NAMALWA (cell line): ENCODE data around the gene FILIP1.

Source experiments
- DNase-seq: peaks from one replicate; pipeline ENCODE4 v3.0.0-alpha.2; 2015; ENCODE audit warnings: low spot score

FILIP1 gene

DNA sequence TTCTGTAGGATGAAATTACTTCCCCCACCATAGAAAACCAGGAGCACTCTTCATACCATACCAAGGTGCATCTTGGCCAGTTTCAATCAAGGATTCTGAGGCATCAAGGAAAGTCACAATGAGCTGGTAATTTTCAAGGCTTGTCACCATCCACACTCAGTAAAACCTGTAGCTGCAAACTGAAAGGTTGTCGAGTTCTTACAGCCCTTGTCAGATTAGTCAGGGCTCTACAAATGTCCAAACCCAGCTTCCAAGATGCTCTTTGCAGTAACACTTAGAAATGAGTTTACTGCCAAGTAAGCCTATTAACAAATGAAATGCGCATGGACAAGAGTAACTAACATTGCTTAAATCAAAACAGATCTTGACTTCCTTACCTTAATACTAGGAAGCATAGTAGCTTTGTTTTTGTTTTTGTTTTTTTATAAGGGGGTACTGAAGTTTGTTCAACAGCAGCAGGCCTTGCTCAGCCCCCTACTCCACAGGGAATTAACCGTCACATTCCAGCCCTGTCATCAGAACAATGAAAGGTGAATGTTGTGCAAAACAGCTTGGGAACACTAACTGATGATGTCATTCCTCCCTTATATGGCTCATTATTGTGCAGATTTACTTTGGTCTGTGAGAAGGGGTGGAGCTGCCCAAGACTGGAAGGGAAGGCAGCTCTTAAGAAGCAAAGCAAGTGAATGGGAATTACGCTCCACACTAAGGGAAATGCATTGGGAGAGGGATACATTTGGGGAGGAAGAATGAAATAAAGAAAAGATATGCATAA lies 159.1 kb downstream of the FILIP1 start:
- no peak for DNase-seq

DNA sequence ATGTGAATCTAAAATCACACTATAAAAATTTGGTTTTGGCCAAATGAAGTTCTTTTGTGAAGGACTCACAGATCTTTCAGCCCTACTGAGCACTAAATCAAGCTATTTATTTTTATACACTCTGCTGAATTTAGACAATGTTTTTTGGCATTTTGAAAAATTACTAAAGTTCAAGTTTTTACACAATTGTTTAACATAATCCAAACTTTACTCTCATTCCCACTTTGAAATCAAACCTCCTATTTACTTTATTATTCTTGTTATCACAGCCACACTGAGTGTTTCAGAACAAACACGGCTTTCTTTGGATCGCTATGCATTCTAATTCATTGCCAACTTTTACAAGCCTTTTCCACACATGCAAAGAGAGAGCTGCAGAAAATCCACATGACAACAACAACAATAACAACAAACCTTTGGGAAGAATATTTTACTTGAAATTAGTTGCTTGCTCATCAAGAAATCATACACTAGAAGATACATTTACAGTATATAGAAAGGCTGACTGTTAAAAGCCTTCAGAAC lies 159.9 kb downstream of the FILIP1 start:
- DNase-seq = no peak

DNA sequence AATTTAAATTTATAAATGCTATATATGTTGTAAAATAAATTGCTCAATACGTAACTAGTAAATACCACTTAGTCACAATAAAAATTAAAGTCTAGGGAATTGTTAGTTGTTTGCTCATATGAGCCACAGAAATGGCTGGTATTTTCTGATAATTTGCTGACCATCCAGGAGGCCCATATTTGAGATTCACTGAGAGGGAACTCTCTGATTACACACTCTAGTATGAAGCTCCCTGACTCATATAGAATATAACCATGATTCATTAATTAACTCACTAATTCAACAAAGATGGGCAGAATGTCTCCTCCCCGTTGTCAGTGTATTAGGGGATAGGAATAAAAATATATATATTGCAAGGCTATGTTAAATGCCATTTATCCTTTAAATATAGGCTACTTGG lies 162.4 kb downstream of the FILIP1 start:
- no peak for DNase-seq

DNA sequence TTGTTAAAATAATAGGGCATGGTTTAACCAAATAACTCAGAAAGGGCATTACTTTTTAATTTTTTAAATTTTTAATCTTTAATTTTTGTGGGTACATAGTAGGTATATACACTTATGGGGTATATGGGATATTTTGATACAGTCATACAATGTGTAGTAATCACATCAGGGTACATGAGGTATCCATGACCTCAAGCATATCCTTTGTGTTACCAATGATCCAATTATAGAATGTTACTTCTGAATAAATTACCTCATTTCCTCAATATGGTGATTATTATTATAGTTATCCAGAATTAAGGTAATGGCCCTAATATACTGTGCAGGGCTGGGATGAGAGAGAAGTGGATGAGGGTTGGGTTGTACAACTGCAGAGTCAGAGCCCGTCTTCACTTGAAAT lies 163.9 kb downstream of the FILIP1 start:
- no peak for DNase-seq

DNA sequence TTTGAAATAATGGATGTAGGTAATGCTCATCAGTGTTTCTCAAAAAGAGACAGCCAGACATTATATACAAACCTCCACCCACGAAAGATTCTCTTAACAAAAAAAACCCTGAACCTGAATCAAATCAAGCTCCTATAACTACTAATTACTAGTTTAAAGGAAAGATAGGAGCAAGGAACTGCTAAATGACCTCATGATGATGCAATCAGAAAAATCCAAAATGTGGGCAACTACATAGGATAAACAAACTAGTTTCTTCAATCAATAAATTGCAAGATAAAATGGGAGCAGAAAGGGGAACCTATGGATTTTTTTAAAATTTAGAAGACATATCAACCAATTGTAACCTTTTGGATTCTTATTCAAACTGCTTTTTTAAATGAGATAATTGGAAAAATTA lies 165.8 kb downstream of the FILIP1 start:
- DNase-seq = no peak

DNA sequence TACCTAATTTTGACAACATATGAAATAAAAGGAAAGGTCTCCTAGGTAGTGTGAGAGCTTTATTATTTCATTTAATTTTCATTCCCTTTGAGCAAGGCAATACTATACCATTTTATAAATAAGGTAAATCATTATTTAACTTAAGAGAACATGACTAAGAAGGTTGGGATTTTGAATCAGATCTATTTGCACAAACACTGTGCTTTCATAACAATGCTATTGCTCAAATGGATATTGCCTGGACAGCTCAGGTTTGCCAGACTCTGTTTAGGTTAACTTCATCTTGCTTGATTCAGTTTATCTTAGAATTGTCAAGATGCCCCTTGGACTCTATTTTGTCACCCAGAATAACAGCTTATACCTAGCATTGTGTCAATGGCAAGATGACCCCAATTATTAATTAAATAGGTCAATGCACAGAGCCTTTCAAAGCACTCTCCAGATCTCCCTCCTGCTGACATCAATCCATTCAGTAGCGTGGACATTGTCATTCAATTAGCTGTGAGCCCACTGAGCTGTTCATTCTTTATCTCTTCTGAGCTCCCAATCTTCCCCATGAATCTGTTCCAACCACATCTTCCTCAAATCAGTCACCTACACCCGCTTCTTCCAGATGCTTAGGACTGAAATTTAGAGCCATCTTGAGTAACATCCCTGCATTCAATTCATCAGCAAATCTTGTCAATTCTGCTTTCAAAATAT lies 166.9 kb downstream of the FILIP1 start:
- DNase-seq = no peak

DNA sequence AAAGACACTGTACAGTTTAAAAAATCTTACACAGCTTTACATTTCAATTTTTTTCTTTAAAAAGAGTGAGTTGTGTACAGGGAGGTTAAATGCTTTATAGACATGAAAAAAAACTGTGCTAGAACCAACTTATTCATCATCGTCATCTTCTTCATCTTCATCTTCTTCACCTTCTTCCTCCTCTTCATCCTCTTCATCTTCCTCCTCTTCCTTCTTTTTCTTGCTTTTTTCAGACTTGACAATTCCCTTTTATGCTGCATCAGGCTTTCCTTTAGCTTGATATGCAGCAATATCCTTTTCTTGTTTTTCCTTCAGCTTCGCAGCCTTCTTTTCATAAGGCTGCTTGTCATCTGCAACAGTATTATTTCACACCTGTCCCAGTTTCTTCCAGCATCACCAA lies 174.7 kb downstream of the FILIP1 start:
- no peak for DNase-seq

DNA sequence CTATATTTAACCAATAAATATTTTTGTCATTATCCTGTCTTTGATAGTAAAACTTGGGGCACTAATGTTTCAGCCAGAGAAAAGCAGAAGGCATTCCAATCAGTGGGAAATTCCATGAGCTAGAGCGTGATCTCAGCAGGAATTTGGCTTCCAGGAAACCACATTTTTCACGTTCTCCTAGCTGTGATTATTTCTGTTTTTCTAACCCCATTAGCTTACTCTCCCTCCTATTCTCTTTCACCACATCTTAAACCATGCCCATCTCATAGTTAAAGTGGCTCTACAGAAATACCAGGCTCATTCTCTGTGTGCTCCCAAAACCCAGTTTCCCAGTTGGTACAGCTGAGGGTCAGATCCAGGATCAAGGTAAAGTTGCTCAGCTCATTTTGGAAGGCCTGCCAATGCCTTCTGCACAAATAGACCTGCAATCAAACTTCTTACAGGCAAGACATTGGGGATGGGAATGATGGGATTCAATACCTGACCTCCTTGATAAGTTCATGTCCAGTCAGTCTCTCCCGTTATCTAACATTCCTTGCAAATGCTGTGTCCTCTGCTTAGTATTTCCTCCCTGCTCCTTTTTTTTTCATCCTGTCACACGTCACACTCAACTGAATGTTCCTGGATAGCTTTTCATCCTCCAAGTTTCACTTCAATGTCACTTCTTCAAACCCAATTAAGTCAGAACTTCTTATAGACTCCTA lies 175.9 kb downstream of the FILIP1 start:
- no peak for DNase-seq

DNA sequence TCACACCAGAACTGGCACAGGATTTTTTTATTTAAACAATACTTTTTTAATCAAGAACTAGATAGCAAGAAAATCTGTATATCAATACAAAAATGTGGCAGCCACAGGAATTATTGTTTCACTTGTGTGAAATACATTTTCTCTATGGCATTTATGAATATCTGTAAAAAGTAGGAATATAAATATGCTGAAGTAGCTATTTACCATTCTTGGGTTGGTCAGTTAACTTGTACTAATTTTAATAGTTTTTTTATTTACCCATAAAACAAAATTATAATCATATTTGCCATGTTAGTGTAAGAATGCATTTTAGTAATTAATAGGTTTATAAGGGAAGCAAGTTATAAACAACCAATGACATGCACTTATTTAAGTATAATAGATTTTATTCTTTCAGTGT lies 177.6 kb downstream of the FILIP1 start:
- DNase-seq = no peak

DNA sequence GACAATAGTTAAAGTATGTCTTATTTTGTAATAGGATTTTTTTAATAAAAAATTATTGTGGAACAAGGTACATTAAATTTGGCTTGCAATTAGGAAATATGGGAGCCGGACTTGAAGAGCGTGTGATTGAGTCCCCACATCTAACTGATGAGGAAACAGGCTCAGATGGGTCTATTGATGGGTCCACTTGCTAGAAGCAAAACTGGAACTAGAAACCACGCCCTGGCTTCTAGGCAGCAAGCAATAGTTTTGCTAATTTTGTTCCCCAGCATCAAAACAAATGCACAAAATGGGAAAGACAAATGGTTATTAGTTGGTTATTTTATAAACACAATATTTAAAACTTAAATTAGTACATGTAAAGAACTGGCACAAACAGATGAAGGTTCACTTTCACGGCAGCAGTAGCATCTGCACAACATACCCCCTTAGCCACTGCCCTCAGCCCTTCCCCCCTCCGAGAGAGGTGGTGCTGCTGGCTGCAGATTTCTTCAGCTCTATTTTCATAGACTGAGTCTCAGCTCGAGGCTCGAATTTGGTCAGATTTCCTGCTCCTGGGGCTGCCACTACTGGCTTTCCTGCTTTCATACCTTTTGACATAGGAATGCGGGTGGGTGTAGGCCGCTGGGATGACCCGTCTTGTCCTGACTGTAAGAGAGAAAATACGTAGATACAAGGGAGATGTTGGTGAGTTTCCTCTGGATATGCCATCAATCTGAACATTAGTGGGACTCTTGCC lies 185.2 kb downstream of the FILIP1 start:
- no peak for DNase-seq

DNA sequence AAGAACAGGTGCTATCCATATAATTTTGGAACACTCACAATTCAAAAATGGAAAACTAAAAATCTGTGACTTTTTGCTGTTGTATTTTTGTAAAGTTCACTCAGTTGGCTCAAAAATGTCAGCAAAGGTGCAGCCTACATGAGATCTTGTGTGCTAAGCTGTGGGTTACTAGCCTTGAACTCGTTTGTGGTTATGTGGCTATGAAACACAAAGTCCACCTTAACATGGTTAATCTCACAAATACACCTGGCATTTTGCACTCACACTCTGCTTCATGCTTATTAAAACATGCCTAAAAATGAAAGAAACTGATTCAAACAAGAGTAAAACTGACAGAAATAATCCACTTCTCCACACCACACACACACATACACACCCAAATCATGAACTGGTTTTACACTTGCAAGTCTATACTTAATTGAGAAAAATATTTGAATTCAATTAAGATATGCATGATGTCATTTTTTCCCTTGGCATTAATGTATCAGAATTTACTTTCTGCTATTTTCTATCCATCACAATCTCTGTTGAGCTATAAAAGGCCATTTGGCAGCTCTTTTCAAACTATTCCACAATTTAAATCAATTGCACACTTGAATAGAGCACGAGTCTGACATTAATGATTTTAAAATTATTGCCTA lies 186.1 kb downstream of the FILIP1 start:
- DNase-seq = no peak

DNA sequence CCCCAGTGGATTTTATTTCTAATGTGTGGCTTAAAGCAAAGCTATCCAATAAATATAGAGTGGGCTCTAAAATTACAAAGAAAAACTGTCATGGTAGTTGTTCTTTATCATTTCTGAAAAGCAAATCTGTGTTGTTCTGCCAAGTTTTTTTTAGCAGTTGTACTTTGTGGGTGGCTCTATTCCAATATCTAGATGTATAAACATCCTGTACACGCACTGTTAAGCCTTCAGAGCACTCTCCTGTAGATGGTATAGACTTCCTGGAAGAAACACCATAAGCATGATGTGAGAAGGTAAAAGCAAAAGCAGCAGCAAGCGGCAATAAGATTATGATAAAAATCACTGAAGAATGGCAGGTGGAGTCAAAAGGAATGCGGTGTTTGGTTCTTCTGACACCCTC lies 187.5 kb downstream of the FILIP1 start:
- DNase-seq = no peak

DNA sequence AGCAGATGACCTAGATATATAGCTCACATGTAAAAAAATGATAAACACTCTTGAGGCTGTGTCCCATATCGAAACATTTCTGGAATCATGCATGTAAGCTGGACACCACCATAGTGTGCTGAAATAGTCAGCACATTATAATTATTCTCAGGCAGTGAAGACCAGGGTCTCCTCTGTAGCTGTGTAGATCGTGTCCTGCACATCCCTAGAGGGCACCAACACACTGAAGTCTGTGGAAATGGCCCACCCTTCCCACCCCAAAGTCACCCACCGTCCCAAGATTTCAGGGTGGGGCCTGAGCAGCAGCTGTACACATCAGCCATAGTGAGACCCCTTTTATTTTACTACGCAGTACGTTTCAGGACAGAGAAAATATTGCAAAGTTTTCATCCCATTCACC lies 188.0 kb downstream of the FILIP1 start:
- no peak for DNase-seq

DNA sequence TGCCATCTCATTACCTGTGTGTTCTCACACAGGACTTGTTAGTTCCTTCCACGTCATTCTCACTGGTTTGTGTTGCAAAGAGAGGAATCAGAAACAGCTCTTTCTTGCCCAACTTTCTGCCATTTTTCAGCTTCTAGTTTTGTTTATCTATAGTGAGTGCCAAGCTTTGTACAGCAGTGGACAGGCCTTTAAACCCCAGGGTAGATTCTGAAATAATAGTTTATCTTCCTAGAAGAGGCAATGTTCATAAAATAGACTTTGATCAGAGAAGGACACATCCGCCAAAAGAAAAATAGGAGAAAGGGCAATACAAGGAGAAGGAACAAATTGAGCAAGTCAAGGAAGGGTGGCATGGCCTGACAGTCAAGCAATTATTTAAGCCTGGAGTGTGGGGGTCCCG lies 191.3 kb downstream of the FILIP1 start:
- no peak for DNase-seq

DNA sequence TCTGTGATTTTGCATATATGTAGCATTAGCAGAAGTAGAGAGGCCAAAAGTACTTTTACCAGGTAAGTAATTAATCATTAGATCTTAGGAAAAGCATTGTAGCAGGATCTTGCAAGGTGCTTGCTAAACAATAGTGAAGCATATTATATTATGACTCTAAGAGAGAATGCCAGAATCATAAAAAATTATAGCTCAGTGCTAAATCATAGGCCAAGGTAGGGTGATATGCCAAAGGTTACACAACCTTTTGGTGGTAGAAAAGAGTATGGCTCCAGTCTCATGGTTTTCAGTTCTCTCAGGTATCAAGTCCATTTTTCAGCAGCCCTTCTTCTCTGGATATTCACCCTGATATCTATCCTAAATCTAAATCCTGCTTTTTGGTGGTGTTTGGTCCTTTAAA lies 192.1 kb downstream of the FILIP1 start:
- DNase-seq = no peak

DNA sequence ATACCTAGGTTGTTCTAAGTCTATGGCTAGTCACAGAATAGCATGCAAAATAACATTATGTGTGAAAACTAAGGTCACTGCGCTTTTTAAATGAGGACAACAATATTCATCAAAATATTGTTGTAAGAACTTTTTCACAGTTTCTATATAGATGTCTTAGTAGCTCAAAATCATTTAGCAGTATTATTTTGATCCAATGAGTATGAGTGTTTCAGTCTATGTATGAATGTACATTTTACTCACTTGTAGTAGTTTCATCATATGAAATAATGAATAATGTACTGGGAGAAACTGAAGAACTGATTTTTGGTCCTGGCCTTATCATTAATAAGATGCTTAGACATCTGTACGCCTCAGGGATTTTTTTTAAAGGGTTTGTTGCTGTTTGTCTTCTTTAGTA lies 192.5 kb downstream of the FILIP1 start:
- DNase-seq = no peak

DNA sequence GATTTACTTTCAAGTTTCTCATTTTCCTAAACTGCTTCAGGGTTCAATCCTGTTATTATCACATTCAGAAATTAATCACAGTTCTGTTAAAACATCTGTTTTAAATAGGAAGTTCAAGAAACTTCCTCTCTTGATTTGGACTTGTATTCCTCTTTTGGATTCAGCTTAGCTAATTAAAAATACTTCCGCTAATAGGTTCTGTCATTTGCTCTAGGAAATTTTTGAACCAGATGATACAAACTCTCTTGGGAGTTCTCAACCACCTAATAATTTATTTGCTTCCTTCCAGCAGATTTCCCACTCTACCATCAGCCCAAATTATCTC lies 193.1 kb downstream of the FILIP1 start:
- DNase-seq = no peak

DNA sequence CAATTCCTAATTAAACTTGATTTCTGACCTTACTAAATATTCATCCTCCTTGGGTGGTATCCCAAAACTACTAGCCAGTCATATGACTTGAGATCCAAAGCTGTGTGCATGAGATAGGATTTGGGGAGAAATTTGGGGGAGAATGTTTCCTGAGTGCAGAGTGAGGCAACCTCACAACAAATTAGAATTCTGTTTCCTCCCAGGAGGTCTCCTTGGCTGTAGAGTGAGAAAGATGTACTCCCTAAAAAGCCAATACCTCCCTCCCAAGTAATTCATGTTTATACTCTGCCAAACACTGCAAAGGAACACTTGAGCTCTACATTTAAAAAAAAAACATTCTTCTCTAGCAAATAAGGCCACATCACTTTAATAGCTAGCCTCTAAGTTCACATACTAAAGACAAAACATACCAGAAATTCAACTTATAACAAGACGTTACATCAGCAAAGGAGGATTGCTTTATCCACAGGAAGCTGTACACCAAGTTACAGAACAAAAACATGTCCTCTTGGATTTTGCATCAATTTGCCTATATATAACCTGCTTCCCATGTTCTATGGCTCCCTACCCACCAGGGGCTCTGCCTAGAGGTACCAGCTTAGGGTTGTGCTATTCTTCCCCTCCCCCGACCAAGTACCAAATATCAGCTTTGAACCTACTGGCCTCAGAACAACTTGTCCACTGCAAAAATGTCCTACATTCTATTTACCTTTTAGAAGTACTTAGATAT lies 193.6 kb downstream of the FILIP1 start:
- no peak for DNase-seq

DNA sequence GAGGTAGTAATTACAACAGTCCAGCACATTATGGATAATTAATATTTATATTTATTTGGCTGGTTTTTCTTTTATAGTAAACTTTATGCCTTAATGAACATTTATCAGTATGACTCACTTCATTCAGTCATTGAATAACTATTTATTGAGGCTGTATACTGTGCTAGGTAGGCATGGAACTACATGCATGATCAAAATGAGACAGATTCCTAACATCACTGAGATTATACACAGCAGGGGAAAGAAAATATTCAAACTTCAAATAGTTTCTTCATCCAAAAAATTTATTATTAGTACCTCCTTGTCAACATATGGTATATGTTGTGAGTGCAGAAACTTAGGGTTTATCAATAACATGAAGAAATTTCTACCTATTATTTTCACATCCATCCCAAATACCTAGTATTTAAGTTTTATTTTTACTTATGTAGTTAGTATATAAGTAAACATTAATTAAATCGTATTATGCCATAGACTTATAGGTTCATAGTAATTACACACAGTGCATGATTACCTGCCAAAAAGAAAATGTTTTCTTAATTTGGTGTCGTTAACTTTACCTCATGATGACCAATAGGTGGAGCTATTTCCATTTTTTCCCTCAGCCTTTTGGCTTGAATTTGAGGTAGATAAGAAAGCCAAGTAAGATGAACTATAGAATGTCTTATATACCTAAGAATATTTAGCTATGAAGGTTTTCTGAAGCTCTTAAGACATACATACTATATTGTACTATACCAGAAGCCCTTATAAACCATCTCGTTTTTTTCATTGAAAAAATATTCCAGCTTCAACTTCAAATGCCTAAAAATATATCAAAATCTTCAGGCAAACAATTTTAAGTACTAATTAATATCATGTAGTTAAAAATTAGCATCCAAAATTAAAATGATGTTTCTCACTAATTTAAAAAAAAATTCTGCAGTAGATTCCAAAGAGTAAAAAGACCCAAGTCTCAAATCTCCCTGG lies 196.5 kb downstream of the FILIP1 start:
- DNase-seq = peak; percentile 80

DNA sequence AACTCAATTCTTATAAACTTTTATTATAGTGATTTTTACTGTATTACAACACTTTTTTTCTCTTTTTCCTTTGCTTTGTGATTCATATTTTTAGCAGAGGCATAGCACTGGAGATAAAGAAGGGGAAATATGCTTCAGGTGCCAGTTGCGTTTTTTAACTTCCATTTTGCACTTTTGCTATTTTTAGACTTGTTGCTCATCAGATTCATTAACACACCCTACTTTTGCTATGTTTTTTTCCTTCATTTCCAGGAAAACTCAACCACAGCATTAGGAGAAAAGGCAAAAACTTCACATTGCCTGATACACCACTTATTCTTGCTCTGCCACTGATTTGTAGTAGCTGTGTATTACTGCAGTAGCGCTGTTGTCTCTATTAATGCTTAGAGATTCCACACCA lies 201.0 kb downstream of the FILIP1 start:
- DNase-seq = no peak
